RWPE1 (cell line): ENCODE measurements around the gene MED20.

ENCODE experiments used
- CTCF ChIA-PET: fragments of 350-600 bp; sonication (Branson Sonifier 250); formaldehyde crosslinking; extraction: SDS; loops from one replicate; lab custom pipeline; 2021; lab: Yijun Ruan, JAX
- POLR2A ChIA-PET: fragments of 400-600 bp; formaldehyde crosslinking; extraction: SDS; loops from one replicate; lab custom pipeline; 2020; ENCODE audit warnings: antibody characterized with exemption; ENCODE audit not compliant: low non-redundant PET; lab: Yijun Ruan, JAX
- DNase-seq: peaks from one replicate; pipeline ENCODE4 v3.0.0; 2012; ENCODE audit warnings: low spot score
- H3K27ac ChIP-seq: fragments of 450-650 bp; 2 replicates; pipeline ENCODE4 v1.5.1; 2017
- TF ChIP-seq, protein P1 (sequence below): fragments of 450-650 bp; conservative IDR thresholded peaks from 2 replicates; pipeline ENCODE4 v1.5.1; 2017; ENCODE audit warnings: low read depth, mild to moderate bottlenecking

Gene MED20

DNA sequence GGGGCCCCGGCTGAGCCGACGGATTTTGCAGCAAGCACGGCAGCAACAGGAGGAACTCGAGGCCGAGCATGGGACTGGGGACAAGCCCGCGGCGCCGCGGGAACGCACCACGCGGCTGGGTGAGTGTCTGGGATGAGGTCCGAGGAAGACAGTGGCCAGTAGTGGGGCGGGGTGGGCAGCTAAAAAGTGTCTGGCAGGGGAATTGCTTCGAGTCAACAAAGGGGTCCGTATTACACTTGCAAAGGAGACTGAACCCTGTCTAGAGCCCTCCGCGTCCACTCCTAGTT lies 716 bp upstream of the MED20 start:
- H3K27ac ChIP-seq: peak overlapping the region; percentile 94
- TF ChIP-seq, protein P1, sequence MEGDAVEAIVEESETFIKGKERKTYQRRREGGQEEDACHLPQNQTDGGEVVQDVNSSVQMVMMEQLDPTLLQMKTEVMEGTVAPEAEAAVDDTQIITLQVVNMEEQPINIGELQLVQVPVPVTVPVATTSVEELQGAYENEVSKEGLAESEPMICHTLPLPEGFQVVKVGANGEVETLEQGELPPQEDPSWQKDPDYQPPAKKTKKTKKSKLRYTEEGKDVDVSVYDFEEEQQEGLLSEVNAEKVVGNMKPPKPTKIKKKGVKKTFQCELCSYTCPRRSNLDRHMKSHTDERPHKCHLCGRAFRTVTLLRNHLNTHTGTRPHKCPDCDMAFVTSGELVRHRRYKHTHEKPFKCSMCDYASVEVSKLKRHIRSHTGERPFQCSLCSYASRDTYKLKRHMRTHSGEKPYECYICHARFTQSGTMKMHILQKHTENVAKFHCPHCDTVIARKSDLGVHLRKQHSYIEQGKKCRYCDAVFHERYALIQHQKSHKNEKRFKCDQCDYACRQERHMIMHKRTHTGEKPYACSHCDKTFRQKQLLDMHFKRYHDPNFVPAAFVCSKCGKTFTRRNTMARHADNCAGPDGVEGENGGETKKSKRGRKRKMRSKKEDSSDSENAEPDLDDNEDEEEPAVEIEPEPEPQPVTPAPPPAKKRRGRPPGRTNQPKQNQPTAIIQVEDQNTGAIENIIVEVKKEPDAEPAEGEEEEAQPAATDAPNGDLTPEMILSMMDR: no peak
- CTCF ChIA-PET: interaction anchor here (0.8 to 1.4 kb wide), 8 partner anchors 9 to 134 kb away, joined by 3 to 8 read pairs (median 4); partner anchors contain the start of gene TOMM6
- POLR2A ChIA-PET: no interaction called here
- no peak for DNase-seq

GRCh38 chr6:41917528-41917927 lies 3.4 kb downstream of the MED20 start:
- CTCF ChIA-PET: no interaction called here
- peak overlapping the region; percentile 89 for H3K27ac ChIP-seq
- POLR2A ChIA-PET: no interaction called here
- TF ChIP-seq, protein P1: no peak
- DNase-seq: peak; percentile 86

DNA sequence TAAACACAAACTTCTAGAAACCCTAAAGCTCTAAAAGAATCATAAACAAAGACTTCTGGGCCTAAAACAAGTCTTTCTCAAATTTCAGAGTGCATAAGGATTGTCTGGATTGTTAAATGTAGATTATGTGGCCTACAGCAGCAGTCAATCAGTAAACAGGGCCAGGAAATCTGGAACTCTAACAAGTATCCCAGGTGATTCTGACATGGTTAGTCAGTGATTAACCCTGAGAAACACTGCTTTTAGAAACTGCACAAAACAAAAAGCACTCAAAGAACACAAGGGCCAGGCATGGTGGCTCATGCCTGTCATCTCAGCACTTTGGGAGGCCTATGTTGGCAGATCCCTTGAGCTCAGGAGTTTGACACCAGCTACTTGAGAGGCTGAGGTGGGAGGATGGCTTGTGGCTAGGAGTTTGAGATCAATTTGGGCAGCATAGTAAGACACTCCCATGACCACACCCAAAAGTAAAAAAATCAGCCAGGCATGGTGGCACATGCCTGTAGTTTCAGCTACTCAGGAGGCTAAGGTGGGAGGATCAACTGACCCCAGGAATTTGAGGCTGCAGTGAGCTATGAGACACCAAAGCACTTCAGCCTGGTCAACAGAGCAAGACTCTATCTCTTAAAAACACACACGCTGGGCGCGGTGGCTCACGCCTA lies 5.9 kb downstream of the MED20 start:
- POLR2A ChIA-PET: no interaction called here
- CTCF ChIA-PET: no interaction called here

GRCh38 chr6:41914343-41914742 lies 6.6 kb downstream of the MED20 start:
- POLR2A ChIA-PET: no interaction called here
- TF ChIP-seq, protein P1: no peak
- DNase-seq: no peak
- H3K27ac ChIP-seq: no peak overlapping the region
- CTCF ChIA-PET: no interaction called here

More for the DNA sequence above, 5.9 kb downstream of the MED20 start:
- TF ChIP-seq, protein P1: no peak
- H3K27ac ChIP-seq: peak overlapping the region; percentile 89
- DNase-seq: no peak

DNA sequence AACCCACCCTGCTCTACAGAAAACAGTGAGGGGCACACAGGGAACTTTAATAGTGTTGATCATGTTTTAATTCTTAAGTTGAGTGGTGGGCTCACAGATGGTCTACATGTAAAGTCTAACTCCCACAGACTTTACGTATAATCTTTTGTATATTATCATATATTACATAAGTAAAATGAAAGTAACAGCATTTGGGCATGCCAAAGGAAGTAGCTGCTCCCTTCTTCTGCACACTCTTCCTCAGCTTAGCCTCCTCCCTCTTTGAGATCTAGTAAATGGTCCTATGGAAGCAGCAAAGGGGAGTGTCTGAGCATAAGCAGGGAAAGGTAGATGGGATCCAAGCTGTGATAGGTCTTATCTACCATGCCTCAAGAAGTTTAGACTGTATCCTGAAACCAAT lies 11.2 kb downstream of the MED20 start:
- H3K27ac ChIP-seq: no peak overlapping the region
- CTCF ChIA-PET: interaction anchor here (1.0 kb wide), 1 partner anchor 122 kb away, joined by 4 read pairs; the partner anchor contains the start of gene TOMM6
- no peak for DNase-seq
- TF ChIP-seq, protein P1: no peak
- POLR2A ChIA-PET: no interaction called here

DNA sequence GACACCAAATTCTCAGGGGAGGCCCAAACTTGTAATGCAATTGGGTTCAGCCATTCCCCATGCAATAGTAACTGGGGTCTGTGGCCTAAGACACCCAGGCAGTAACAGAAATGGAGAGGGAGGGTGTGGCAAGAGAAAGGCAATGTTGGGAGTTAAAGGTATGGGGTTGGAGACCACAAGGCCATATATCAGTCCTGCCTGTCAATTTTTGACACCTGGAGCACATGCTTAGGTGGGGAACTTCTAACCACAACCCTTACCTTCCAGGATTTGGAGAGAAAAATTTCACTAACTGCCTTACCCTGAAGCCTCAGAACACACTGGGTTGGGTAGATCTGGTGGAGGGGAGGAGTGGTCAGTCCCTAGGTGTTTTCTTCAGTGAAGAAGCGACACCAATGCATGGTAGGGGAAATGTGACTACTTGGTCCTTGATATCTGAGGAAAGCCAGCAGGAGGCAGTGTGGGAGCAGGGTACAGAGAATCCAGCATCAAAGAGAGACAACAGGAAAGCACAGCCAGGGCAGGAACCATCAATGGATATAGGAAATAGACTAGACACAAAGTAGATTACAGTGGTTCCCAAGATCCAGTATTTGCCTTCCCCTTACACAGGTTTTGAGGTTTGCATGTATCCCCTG lies 18.9 kb downstream of the MED20 start:
- ChIA-PET CTCF (no interaction called here), POLR2A (no interaction called here)
- TF ChIP-seq, protein P1: no peak
- H3K27ac ChIP-seq: no peak overlapping the region
- no peak for DNase-seq
